ENCODE data around the gene OLFM1.

OLFM1 gene

DNA sequence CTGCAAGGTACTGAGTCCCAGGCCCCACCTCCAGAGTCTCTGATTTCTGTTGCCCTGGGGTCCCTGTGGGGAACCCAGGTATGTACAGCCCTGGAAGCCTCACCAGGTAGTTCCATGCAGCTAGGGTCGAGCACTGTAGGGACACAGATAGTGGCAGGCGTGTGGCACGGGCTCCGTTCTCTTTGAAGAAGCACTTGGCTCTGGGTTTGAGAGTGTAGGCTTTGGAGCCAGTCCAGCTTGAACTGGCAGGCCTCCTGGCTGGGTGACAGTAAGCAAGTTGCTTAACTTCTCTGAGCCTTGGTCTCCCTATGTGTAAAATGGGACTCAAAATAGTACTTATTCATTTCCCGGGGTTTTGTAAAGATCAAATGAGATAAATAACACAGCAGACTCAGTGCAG, 5.6 kb downstream of the OLFM1 start:
- no peak for DNase-seq

DNA sequence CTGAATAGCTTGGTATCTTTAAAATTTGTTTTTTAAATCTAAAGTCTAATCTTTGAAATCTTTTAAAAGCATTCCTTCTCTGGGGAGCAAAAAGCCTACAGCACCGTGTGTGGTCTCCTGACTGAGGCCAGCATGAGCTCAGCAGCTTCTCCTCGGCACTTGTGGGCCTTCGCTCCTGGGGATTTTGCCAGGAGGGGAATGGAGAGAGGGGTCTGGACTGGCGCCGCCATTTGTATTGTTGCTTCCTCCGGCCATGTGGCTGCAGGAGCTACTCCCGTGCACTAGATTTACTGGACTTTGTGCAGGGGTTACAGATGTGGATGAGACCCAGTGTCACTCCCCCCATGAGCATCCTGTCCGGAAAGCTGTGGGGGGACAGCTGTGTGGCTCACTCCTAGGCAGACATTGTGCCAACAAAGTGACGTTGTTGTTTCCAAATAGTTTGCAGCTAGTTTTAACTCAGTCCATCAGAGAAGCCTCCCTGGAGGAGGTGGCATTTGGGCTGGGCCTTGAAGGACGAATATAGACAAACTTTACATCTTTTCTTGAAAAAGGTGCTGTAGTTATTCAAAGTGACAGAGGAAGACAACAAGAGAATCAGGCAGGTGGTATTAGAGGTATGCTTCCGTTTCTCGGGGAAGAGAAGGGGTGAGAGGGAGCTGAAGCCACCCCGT, 6.6 kb downstream of the OLFM1 start:
- no peak for DNase-seq

DNA sequence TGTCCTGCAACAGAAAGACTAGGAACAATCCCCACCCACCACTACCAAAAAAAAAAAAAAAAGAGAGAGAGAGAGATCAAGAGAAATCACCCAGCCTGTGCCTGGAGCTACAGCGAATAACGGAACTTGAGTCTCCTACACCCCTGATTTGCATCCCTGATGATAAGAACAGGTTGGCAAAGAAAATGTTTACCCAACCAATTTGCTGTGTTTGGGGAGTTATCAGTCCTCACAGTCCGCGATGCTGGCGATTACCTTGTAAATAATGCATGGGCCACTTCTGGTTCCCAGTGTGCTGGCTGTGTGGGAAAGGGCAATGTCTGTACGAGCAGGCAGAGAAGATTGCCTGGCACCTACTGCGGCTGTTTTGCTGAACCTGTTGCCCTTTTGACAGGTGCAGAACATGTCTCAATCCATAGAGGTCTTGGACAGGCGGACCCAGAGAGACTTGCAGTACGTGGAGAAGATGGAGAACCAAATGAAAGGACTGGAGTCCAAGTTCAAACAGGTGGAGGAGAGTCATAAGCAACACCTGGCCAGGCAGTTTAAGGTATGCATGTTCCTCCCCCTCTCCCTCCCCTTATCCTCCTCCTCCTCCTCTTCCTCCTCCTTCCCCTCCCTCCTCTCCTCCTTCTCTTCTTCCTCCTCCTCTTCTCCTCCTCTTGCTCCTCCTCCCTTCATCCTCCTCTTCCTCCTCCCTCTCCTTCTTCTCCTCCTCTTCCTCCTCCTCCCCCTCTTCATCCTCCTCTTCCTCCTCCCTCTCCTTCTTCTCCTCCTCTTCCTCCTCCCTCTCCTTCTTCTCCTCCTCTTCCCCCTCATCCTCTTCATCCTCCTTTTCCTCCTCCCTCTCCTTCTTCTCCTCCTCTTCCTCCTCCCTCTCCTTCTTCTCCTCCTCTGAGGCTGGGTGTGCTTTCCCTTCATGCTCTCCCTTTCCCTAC, 8.3 kb downstream of the OLFM1 start:
- no peak for DNase-seq

DNA sequence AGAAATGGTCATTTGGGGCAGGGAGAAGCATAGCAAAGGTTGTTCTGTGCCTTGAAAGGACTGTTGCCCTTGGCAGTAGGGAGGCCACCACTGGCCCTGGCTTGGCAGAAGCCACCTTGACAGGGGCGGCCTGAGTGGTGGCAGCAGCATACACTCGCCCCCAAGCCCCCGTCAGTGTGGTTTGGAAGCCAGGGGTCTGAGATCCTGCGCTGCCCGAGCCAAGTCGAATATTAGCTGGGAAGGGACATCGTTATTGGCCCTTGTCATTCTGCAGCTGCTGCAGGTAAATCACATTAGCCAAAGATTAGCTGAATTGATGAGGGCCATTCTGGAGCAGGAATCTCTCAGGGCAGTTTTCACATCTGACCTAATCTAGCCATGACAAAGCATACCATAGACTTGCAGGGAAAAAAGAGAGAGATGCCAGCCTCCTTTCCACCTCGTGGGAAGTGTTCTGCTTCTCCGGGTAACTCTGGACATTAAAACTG, 9.0 kb downstream of the OLFM1 start:
- DNase-seq = no peak

DNA sequence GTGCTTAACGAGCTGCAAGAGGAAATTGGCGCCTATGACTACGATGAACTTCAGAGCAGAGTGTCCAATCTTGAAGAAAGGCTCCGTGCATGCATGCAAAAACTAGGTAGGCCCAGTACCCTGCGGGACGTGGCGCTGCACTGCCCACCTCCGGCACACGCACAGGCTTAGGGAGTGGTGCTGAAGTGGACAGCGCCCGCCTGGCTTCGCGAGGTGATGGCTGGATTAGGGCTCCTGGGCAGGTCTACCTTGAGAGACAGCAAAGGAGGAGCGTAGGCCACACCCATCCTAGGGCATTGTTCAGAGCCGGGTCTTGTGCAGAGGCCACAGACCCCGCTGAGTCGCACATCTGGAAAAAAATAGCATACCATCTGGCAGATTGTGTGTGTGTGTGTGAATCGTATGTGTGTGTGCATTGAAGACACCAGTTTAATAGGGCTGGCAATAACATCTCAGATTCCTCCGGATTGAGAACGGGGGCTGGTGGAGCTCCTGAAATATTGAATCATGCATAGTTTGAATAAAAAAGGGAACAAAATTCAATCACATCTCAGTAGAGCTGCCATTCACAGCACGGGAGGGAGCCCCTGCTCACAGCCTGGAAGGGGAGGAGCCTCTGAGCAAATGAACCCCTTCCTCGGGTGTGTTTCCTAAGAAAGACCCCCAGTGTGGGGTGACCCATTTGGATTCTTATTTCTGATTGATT, 11.1 kb downstream of the OLFM1 start:
- DNase-seq = no peak

DNA sequence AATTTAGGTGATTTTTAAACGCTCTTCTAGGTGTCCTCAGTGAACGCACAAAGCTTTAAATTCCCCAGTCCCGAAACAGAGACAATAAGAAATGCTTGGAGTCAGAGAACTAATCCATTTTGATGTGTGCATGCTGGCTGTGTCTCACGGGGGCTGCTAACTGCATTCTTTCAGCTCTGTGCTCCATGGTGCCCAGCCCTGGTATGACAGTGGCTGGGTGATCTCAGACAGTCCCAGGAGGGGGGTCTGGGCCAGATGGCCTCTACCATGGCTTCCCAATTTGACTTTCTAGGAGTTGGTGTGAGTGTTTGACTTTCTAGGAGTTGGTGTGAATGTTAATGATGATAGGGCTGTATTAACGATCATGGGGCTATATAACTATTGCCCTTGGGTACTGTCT, 12.1 kb downstream of the OLFM1 start:
- DNase-seq = no peak

DNA sequence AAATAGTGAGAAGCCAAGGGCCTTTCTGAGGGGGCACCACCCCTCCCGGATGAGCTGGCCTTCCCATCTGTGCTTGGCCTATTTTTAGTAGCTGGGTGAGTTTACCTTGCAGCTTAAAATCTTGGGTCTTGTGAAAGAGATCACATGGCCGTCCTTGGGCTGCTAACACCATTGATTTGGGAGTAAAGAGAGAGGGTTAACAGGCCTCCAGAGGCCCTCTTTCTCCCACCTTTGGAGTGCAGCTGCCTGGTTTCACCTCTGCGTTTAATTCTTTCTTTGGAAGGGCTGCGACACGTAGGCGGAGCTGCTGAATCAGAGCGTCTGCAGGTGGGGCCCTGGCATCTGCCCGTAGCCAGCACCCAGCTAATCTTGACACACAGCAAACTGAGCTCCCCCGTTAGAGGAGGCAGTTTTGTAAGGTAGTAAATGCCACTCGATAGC, 12.8 kb downstream of the OLFM1 start:
- no peak for DNase-seq

DNA sequence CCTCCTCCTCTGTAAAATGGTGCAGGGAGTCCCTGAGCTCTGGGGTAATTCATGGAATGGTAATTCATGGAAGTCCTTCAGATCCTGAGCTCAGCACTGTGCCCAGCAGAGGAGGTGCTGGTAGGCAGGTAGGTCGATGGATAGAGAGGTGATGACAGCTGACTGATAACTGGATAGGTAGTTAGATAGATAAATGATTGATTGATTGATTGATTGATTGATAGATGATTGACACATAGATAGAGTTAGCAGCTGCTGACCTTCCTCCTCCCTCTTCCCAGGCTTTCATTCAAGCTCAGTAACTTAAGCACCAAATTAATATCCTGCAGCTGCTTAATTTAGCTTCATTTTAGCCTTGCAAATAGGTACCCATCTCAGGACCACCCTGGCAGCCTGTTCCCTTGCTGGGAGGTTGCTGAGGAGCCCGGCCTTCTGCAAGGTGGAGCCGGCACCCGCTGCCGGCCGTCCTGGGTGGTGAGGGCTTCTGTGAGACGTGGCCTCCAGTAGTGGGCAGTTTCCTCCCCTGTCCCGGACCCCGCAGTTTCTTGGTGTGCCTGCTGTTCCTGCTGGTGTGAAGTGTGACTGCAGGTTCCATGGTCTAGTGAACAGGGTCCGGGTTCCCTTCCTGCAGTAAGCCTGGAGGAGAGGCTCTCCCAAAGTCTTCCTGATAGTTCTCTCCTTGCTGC, 13.4 kb downstream of the OLFM1 start:
- DNase-seq = no peak

DNA sequence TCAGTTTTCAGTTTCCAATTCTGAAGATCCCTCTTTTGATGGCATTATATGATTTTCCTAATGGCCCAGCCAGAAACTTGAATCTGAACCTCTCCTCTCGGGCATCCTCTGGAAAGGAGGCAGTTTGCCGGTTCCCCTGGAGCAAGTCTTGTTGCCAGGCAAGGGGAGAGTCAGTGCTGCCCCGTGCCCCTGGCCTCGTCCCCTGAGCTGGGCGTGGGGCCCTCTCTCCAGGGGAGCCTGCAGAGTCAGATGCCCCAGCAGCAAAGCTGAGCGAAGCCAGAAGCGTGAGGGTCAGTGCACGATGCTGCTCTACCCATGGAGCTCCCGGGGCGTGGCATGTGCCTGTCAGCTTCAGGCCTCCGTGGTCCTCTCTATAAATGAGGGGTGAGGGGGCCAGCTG, 14.0 kb downstream of the OLFM1 start:
- no peak for DNase-seq

DNA sequence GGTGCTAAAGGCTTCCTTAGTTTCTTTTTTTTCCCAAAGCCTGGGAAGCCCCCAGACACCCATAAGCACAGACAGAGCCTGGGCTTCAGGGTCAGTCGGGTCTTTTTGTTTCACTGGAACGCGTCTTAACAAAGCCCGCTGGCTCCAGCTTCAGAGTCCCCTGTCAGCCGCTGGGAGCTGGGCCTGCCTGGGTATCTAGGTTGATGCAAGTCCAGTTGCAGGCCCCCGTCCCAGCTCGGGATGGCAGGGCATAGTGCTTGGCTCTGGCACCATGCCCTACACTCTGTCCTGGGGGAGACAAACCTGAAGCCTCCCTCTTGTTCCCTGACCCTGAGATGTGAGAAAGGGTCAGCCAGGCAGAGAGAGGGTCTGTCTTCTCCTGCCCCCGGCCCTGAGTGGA, 14.5 kb downstream of the OLFM1 start:
- no peak for DNase-seq

DNA sequence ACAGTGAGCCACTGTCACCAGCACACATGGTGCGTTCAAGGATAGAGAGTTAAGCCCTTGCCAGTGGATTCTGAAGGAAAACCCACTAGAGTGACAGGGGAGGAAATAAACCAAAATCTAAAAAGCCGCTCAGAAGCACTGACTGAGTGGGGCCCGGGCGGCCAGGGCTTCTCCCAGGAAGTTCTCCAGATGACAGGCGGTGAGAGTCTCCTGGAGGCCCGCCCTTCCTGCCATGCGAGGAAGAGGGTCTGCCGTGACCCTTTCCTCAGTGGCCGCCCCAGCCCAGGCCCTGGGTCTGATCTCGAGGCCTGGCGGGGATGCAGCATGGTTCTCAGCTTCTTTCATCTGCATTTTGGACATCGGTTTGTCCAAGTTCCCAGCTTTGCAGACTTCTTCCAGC, 14.9 kb downstream of the OLFM1 start:
- DNase-seq = no peak

DNA sequence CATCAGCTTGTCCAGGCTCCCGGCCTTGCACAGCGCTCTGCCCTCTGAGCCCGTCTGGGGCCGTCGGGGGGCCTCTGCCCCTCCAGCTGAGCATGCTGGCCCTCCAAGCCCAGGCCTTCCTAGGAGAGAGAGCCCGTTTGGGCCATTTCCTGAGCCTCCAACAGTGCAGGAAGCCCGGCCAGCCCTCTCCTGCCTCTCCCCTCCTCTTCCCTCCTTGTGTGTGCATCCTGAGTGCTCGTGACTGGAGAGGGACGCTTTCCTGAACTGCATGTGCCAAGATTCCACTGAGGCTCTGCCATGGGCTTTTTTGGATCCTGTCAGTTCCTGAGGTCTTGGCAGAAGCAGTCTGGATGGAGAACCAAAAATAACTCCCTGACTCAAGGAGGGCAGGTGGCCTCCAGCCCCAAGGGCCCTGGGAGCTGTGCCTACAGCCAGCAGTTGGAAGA, 15.6 kb downstream of the OLFM1 start:
- no peak for DNase-seq

DNA sequence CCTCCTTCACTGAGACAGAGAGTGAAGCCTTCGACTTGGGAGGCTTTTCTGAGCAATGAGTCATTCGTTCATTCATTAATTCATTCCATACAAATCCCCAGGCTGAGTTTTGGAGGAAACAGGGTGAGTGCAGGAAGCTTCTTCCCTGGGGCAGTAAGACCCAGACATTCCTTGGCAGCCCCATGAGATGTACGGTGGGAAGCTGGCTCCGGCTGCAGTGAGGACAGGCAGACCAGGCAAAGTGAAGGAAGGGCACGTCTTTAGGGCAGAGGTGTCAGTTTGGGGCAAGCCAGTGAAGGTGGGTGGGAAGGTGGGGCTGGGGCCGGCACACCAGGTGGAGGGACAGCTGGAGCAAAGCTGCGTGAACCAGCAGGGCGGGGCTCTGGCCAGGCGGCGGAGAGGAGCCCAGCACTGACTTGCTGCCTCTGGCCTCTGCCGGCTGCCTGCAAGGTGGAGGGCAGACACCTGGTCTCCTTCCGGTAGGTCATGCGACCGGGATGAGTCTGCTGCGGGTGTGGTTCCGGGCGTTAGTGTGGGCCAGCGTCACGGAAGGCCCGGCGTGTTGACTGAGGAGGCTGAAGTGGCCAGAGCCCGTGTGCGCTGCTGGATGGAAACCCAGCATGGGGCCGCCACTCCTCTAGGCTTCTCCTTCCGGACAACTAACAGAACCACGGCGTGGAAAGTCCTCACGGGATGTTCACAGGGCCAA, 16.6 kb downstream of the OLFM1 start:
- DNase-seq = no peak

DNA sequence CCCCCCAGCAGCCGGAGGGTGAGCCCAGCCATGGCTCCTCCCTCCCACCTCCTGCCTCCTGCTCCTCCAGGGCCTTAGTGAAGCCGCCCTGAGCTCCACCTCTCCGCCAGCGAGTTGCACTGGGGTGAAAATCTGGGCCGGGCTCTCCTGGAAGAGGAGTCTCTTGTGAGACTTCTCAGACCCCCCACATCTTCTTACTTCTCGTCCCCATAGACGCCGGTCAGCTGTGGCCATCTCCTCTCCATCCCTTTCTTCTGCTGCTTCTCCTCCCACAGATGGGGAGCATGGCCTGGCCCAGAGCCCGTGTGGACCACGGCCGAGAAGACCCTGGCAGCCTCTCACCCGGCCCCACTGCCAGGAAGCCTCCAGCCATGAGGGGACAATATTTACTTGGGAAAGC, 17.3 kb downstream of the OLFM1 start:
- DNase-seq = no peak

DNA sequence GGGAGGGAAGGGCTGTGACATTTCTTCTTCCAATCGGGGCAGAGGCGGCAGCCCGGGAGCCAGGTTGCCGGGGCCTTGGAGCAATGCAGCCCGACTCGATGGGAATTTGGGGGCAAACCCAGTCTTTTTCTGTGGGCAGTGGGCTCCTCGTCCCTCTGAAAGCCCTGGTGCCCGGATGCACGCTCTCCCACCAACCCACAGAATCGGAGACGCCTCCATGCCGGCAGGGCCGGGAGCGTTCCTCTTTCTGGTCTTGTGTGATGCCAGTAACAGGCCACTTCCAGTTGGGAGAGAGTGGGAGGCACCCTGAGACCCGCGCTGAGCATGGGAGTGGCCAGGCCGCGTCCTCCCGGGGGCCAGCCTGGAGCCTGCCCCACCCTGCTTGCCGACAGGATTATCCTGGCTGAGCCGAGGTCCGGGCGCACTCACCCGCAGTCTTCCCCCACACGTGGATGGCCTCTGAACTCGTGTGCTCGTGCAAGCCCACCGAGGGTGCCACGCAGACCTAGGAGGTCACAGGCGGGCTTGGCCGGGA, 17.8 kb downstream of the OLFM1 start:
- DNase-seq = no peak

DNA sequence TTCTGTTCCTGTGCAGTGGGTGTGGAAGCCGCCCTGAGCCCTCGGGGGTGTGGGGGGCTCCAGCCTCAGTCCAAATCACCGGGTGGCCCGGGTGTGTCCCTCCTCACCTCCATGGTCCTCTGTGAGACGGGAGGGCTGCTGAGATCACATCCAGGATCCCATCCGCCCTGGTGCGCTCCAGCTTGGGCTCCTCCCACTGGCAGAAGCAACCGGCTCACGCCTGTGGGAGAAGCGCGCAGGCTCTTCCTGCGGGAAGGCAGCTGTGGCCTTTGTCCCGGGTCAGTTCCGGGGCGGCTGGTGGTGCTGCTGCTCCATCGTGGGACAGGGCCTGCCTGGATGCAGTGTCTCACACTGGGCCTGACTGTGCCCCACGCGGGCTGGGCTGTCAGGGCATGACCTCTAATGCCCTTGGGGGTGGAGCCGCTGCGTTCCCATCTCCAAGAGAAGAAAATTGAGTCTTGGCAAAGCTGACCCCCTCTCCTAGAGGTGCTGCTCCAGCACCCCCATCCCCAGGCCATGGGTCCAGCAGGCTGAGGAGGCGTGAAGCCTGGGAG, 18.5 kb downstream of the OLFM1 start:
- no peak for DNase-seq

DNA sequence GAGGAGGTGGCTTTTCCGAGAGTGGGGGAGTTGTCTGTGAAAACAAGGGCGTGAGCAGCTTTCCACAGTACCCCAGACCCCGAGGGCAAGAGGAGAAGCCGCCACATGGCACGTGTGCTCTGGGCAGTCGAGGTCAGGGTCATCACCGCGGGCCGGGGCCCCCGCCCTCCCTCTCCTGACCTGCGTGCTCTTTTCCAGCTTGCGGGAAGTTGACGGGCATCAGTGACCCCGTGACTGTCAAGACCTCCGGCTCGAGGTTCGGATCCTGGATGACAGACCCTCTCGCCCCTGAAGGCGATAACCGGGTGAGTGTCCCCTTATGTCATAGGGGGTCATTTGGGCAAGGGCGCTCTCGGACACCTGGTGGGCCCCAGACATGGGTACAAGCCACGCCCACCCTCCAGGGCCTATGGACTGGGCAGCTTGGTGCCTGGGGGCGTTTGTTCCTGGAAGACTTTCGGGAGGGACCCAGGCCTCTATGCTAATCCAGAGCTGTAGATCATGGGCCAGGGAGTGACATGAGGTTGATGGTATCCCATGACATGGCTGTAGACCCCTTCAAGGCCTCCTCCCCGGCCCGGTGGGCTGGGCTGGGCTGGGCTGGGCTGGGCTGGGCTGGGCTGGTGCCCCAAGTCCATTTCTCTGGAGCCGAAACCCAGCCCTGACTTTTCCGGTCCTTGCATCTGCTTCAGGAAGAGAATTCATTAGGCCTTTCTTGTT, 19.2 kb downstream of the OLFM1 start:
- DNase-seq = no peak

DNA sequence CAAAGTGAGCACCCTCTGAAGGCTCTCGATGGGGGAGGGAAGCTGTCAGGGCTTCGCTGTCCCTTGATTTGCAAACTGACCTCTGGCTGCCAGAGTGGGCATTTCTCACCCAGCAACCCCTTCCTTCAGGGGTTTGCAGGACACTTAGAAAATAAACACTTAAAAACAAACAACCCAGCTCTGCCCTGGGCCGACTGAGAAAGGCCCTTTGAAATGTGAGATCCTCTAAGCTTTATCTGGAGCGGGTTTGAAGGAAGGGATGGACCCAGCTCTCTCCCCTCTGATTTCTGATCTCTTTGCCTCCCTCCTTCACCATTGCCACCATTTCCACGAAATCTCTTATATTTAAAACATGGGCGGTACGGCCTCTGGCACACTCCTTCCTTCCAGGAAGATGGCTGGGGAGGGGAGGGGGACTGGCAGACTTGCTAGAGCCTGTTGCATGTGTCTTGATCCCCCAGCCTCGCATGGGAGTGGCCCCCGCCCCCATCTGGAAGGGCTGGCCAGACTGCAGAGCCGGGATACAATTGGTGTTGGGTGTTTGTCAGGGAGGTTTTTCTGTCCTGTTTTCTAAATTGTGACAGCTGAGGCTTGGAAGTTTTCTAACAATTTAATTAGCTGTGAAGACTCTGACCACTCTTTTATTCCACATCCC, 20.2 kb downstream of the OLFM1 start:
- DNase-seq = no peak

DNA sequence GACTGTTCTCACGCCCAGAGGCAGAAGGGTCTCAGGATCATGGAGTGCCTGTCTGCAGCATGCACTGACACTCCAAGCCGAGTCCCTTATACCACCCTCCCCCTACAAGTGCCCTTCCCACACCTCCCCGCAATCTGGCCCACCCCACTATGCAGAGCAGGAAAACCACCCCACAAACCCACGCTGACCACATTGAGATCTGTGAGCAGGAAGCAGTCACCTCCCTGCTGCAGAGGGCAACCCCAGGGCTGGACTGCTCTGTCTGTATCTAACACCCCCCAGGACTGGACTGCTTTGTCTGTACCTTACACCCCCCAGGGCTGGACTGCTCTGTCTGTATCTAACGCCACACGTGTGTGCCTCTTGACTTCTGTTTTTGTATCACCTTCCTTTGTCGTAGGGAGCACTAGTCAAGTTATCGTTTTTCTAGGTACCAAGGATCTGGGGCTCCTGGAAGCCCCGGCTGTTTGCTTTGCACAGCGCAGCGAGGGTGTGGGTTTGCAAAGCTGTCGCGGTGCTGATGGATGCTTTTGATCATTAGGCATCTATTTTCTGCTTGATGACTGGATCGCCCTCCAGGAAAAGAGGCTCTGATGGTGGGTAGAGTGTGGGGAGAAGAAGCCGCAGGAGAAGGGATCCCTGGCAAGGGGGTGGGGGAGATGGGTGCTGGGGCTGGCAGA, 21.5 kb downstream of the OLFM1 start:
- no peak for DNase-seq

DNA sequence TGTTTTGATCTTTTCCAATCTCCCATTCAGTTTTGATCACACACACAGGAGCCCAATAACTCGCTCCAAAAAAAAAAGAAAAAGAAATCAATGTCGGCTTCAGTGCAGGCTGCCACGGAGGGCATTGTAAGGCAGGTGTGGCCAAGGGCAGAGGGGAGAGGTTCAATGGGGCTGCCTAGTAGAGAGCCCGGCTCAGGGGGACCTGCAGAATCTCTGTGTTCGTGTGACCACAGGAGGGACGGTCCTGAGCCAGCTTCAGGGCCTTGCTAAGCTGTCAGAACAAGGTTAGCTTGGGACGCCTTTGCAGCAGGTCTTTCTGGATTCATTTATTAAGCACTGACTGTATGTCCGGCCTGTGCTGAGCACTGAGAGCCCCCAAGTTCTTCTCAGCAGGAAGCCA, 22.2 kb downstream of the OLFM1 start:
- DNase-seq = no peak
